CD14-positive monocyte (primary cell): ENCODE measurements around the gene LRRN2. TPM values are rescaled to one million over a fixed set of nuclear protein-coding genes. Genes with fewer than 3 reads are reported as not detected.

Experiments used
- DNase-seq, 3 donors: peaks; one replicate each; pipeline ENCODE4 v3.0.0-alpha.2; 2011 to 2022
- H2AFZ ChIP-seq: 2 replicates; pipeline ENCODE4 v1.6.0; 2012; ENCODE audit warnings: mild to moderate bottlenecking, low read depth, low read length, inconsistent platforms; ENCODE audit not compliant: insufficient read depth, poor library complexity, severe bottlenecking
- H3K27ac ChIP-seq, 2 donors: 1 replicate in 1 of 2; 2 replicates in 1 of 2; pipeline ENCODE4 v1.5.1; 2012 to 2013; ENCODE audit warnings: low read length in 2 of 2, control low read depth in 1 of 2, inconsistent platforms in 1 of 2, low read depth in 1 of 2, mild to moderate bottlenecking in 1 of 2
- H3K27me3 ChIP-seq, 2 donors: one replicate each; pipeline versions ENCODE4 v1.6.0 to v1.6.1; 2011 to 2013; ENCODE audit warnings: low read length in 2 of 2; ENCODE audit not compliant: control insufficient read depth in 2 of 2, insufficient read depth in 2 of 2
- H3K36me3 ChIP-seq, 2 donors: replicated peaks in 1 of 2; 1 replicate in 1 of 2; 2 replicates in 1 of 2; pipeline versions ENCODE4 v1.5.1 to v1.6.1; 2012 to 2013; ENCODE audit warnings: low read length in 2 of 2, control low read depth in 1 of 2, inconsistent platforms in 1 of 2, mild to moderate bottlenecking in 1 of 2; ENCODE audit not compliant: insufficient read depth in 2 of 2, control insufficient read depth in 1 of 2
- H3K4me1 ChIP-seq, 2 donors: 1 replicate in 1 of 2; 2 replicates in 1 of 2; pipeline versions ENCODE4 v1.5.1 to v1.6.1; 2012 to 2013; ENCODE audit warnings: low read length in 2 of 2, control low read depth in 1 of 2, inconsistent platforms in 1 of 2, mild to moderate bottlenecking in 1 of 2, moderate library complexity in 1 of 2; ENCODE audit not compliant: insufficient read depth in 2 of 2, control insufficient read depth in 1 of 2
- H3K4me2 ChIP-seq: replicated peaks from 2 replicates; pipeline ENCODE3; 2012; ENCODE audit warnings: low read length, moderate library complexity, mild to moderate bottlenecking; ENCODE audit not compliant: poor library complexity, severe bottlenecking; ENCODE audit errors: extremely low read depth
- H3K4me3 ChIP-seq, 3 experiments: fragments of 200-600 bp in 1 of 3; sonication (generic) in 1 of 3; replicated peaks in 1 of 3; 1 replicate in 2 of 3; 2 replicates in 1 of 3; pipeline ENCODE4 v1.5.1; 2011 to 2013; ENCODE audit warnings: low read length in 3 of 3, mild to moderate bottlenecking in 3 of 3, control low read depth in 2 of 3, low read depth in 2 of 3, inconsistent platforms in 1 of 3, moderate library complexity in 1 of 3
- H3K79me2 ChIP-seq: 2 replicates; pipeline ENCODE4 v1.6.0; 2012; ENCODE audit warnings: mild to moderate bottlenecking, control low read depth, inconsistent platforms, low read length, moderate library complexity; ENCODE audit not compliant: insufficient read depth
- H3K9ac ChIP-seq: 2 replicates; pipeline ENCODE4 v1.6.0; 2017; ENCODE audit warnings: low read length, mild to moderate bottlenecking; ENCODE audit not compliant: insufficient read depth, poor library complexity, severe bottlenecking
- H3K9me3 ChIP-seq, 2 donors: replicated peaks in 1 of 2; 1 replicate in 1 of 2; 2 replicates in 1 of 2; pipeline versions ENCODE4 v1.5.1 to v1.6.1; 2012 to 2013; ENCODE audit warnings: low read length in 2 of 2, control low read depth in 1 of 2; ENCODE audit not compliant: control insufficient read depth in 1 of 2, insufficient read depth in 1 of 2
- H4K20me1 ChIP-seq: 2 replicates; pipeline ENCODE4 v1.6.0; 2012; ENCODE audit warnings: mild to moderate bottlenecking, low read length, control low read depth, moderate library complexity; ENCODE audit not compliant: insufficient read depth
- H3K27ac Mint-ChIP-seq, 7 donors: one replicate each; pipeline ENCODE4 v1.8.0; 2020; ENCODE audit warnings: mild to moderate bottlenecking in 7 of 7, mixed read lengths in 7 of 7, moderate library complexity in 6 of 7, inconsistent platforms in 2 of 7
- H3K27me3 Mint-ChIP-seq, 3 donors: one replicate each; pipeline ENCODE4 v1.8.0; 2021 to 2022; ENCODE audit warnings: low read depth in 3 of 3, mild to moderate bottlenecking in 3 of 3, mixed read lengths in 3 of 3, moderate library complexity in 3 of 3, inconsistent platforms in 1 of 3
- H3K36me3 Mint-ChIP-seq, 2 donors: one replicate each; pipeline ENCODE4 v1.8.0; 2020; ENCODE audit warnings: mixed read lengths in 2 of 2, inconsistent platforms in 1 of 2, mild to moderate bottlenecking in 1 of 2
- H3K4me1 Mint-ChIP-seq: one replicate; pipeline ENCODE4 v1.8.0; 2020; ENCODE audit warnings: mild to moderate bottlenecking, mixed read lengths
- H3K4me3 Mint-ChIP-seq, 2 donors: one replicate each; pipeline ENCODE4 v1.8.0; 2020; ENCODE audit warnings: mild to moderate bottlenecking in 2 of 2, mixed read lengths in 2 of 2, moderate library complexity in 1 of 2
- H3K9me3 Mint-ChIP-seq, 7 donors: one replicate each; pipeline ENCODE4 v1.8.0; 2020 to 2022; ENCODE audit warnings: mixed read lengths in 7 of 7, mild to moderate bottlenecking in 6 of 7, moderate library complexity in 6 of 7, inconsistent platforms in 2 of 7
- WGBS: methylation state at CpG from one replicate; pipeline ENCODE4 v1.1.5; 2013; ENCODE audit warnings: missing lambda C conversion rate; ENCODE audit not compliant: insufficient coverage; 5-methylcytosine and 5-hydroxymethylcytosine counted together
- intact Hi-C, 2 donors: fragments of 100-400 bp; cut with micrococcal nuclease; formaldehyde crosslinking; loops; one replicate each; pipeline versions ENCODE4 v1.15.0 to v1.15.1; 2023
- polyA plus RNA-seq, 3 donors: library from polyadenylated mRNA; depleted of rRNA in 1 of 3; unstranded in 2 of 3; stranded (reverse) in 1 of 3; fragments of 300-500 nt in 2 of 3; fragments of >200 nt in 1 of 3; fragmentation: Illumina TruSeq in 2 of 3; gene quantifications; 1 replicate in 2 of 3; 2 replicates in 1 of 3; pipeline ENCODE4 v1.2.3, GENCODE V29; 2012 to 2021
- TF ChIP-seq, protein P1 (sequence below): fragments of 200-600 bp; IDR thresholded peaks from one replicate; pipeline ENCODE4 v1.8.0; 2022; ENCODE audit warnings: antibody characterized with exemption, mild to moderate bottlenecking

The LRRN2 gene
- polyA plus RNA-seq, 3 donors = not detected

DNA sequence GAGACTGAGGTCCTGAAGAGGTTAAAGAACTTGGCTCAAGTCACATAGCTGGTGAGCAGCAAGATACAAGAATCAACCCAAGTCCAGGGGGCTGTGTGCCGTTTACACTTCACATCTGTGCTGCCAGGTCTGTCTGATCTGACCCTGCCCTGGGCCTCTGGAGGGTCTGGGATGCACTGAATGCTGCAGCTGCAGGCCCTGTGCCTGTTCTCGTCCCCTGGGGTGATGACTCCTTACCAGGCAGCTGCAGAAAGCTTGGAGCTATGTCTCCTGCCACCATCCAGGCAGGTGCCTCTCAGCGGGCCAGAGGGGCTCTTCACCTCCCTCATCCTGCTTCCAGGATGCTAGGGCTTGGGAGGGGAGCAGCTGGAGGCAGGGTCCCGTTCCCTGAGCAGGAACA is 63.5 kb downstream of the LRRN2 start:
- intact Hi-C loops = no loop called here
- no peak overlapping the region for H3K4me3 ChIP-seq

DNA sequence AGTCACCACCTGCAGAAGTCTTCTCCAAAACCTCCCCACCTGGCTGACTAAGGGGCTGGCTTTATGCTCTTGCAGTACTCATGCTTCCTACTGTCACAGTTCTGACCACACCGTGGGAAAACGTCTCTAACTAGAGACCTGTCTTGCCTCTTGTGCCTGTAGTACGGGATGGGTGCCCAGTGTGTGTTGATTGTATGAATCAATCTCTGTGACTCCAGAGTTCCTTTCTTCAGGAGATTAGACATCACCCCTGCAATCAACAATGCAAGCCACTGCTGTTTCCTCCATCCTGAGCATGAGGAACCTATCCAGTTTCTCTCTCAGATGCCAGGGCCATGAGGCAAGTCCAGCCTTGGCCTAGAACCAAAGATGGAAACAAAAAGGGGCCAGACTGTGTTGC is 64.1 kb downstream of the LRRN2 start:
- DNase-seq = no peak
- Histone ChIP-seq H3K4me2 (no peak overlapping the region), H2AFZ (no peak overlapping the region), H3K27ac (no peak overlapping the region), H3K9me3 (no peaks in the 10 kb centered on the region), H3K36me3 (no peaks in the 10 kb centered on the region), H4K20me1 (no peaks in the 10 kb centered on the region), H3K79me2 (no peaks in the 10 kb centered on the region), H3K4me1 (no peaks in the 10 kb centered on the region), H3K27me3 (no peaks in the 10 kb centered on the region), H3K4me3 (no peak overlapping the region), H3K9ac (no peak overlapping the region)
- H3K4me1 Mint-ChIP-seq = no peaks in the 10 kb centered on the region
- no peaks in the 10 kb centered on the region for H3K36me3 Mint-ChIP-seq
- H3K27ac Mint-ChIP-seq = no peak overlapping the region
- H3K27me3 Mint-ChIP-seq = peaks cover 1 to 5% (median 2%) of the 10 kb centered on the region in 3 donors
- no peak overlapping the region for H3K4me3 Mint-ChIP-seq
- WGBS = no CpG with 5 or more reads among the region's 3 CpGs
- H3K9me3 Mint-ChIP-seq = no peaks in the 10 kb centered on the region
- TF ChIP-seq, protein P1, sequence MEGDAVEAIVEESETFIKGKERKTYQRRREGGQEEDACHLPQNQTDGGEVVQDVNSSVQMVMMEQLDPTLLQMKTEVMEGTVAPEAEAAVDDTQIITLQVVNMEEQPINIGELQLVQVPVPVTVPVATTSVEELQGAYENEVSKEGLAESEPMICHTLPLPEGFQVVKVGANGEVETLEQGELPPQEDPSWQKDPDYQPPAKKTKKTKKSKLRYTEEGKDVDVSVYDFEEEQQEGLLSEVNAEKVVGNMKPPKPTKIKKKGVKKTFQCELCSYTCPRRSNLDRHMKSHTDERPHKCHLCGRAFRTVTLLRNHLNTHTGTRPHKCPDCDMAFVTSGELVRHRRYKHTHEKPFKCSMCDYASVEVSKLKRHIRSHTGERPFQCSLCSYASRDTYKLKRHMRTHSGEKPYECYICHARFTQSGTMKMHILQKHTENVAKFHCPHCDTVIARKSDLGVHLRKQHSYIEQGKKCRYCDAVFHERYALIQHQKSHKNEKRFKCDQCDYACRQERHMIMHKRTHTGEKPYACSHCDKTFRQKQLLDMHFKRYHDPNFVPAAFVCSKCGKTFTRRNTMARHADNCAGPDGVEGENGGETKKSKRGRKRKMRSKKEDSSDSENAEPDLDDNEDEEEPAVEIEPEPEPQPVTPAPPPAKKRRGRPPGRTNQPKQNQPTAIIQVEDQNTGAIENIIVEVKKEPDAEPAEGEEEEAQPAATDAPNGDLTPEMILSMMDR = no peak
- intact Hi-C loops = no loop called here

More for the DNA sequence above, 63.5 kb downstream of the LRRN2 start:
- no peaks in the 10 kb centered on the region for H3K4me1 Mint-ChIP-seq
- H3K4me3 Mint-ChIP-seq = no peak overlapping the region
- no peaks in the 10 kb centered on the region for H3K36me3 Mint-ChIP-seq
- peaks cover 1 to 5% (median 2%) of the 10 kb centered on the region in 3 donors for H3K27me3 Mint-ChIP-seq
- Histone ChIP-seq H3K36me3 (no peaks in the 10 kb centered on the region), H3K4me2 (no peak overlapping the region), H3K79me2 (no peaks in the 10 kb centered on the region), H4K20me1 (no peaks in the 10 kb centered on the region), H3K9ac (no peak overlapping the region), H3K27me3 (no peaks in the 10 kb centered on the region), H3K27ac (no peak overlapping the region), H2AFZ (no peak overlapping the region), H3K9me3 (no peaks in the 10 kb centered on the region), H3K4me1 (no peaks in the 10 kb centered on the region)
- no peak overlapping the region for H3K27ac Mint-ChIP-seq
- no peak for DNase-seq
- no peaks in the 10 kb centered on the region for H3K9me3 Mint-ChIP-seq
- TF ChIP-seq, protein P1 = no peak
- WGBS = 96% methylated on average over 2 of the region's 4 CpGs
